A549 (cell line): ENCODE measurements around the gene TNIK. TPM values are rescaled to one million over a fixed set of nuclear protein-coding genes. Genes with fewer than 3 reads are reported as not detected.

Experiments
- ATAC-seq, 2 experiments: fragments of 200-7000 bp in 1 of 2; fragments of >200 bp in 1 of 2; cut with Nextera tagmentation in 1 of 2; cut with Tn5 transposase in 1 of 2; 3 replicates each; pipeline versions ENCODE4 v1.8.0 to v1.9.1; 2018 to 2020; ENCODE audit warnings: mild to moderate bottlenecking in 1 of 2, moderate library complexity in 1 of 2
- CTCF ChIA-PET: fragments of 300-600 bp; sonication (Branson Sonifier 250); formaldehyde crosslinking; extraction: SDS; loops from one replicate; lab custom pipeline; 2021; ENCODE audit warnings: antibody characterized with exemption, inconsistent platforms; lab: Yijun Ruan, JAX
- POLR2A ChIA-PET: fragments of 350-600 bp; formaldehyde crosslinking; extraction: SDS; loops from one replicate; lab custom pipeline; 2021; ENCODE audit warnings: antibody characterized with exemption, inconsistent platforms; lab: Yijun Ruan, JAX
- DNase-seq, 2 experiments: peaks; one replicate each; pipeline versions ENCODE4 v3.0.0 to v3.0.0-alpha.2; 2011 to 2016; ENCODE audit warnings: low read depth in 1 of 2, low spot score in 1 of 2
- FAIRE-seq: peaks from 2 replicates; lab custom pipeline; 2011; peaks lifted over from hg19 to GRCh38; lab: Jason Lieb, UNC
- H3K27ac ChIP-seq, 2 experiments: fragments of >200 bp; sonication (Bioruptor Twin); formaldehyde crosslinking; 3 replicates each; pipeline ENCODE4 v1.5.1; 2016 to 2017
- H3K4me1 ChIP-seq: fragments of >200 bp; sonication (Bioruptor Twin); formaldehyde crosslinking; 3 replicates; pipeline ENCODE4 v1.6.1; 2016
- H3K4me2 ChIP-seq: fragments of >200 bp; sonication (Bioruptor Twin); formaldehyde crosslinking; 3 replicates; pipeline ENCODE4 v1.6.1; 2016
- H3K4me3 ChIP-seq: fragments of >200 bp; sonication (Bioruptor Twin); formaldehyde crosslinking; 3 replicates; pipeline ENCODE4 v1.5.1; 2016
- H3K9me3 ChIP-seq: fragments of >200 bp; sonication (Bioruptor Twin); formaldehyde crosslinking; 3 replicates; pipeline ENCODE4 v1.6.1; 2016
- BHLHE40 ChIP-seq: IDR thresholded peaks from 2 replicates; pipeline ENCODE4 v1.6.1; 2012; ENCODE audit warnings: low read depth, low read length, inconsistent platforms
- CHD2 ChIP-seq: fragments of 150-350 bp; IDR thresholded peaks from 2 replicates; pipeline ENCODE4 v1.6.1; 2014; ENCODE audit warnings: low read length; ENCODE audit not compliant: partially characterized antibody
- E2F6 ChIP-seq: IDR thresholded peaks from 2 replicates; pipeline ENCODE4 v1.6.1; 2012; ENCODE audit warnings: low read depth, borderline replicate concordance
- ELK1 ChIP-seq: fragments of 150-350 bp; IDR thresholded peaks from 2 replicates; pipeline ENCODE4 v1.6.1; 2014; ENCODE audit warnings: low read depth, mild to moderate bottlenecking, low read length
- FOXS1 ChIP-seq: fragments of 250-450 bp; sonication (Bioruptor Pico); IDR thresholded peaks from 2 replicates; pipeline ENCODE4 v1.5.0; 2020; ENCODE audit warnings: mild to moderate bottlenecking, moderate library complexity
- HES2 ChIP-seq: fragments of >200 bp; sonication (Bioruptor Twin); formaldehyde crosslinking; IDR thresholded peaks from 2 replicates; pipeline ENCODE4 v1.6.1; 2016
- HOXB13 ChIP-seq: fragments of 250-450 bp; sonication (Bioruptor Pico); IDR thresholded peaks from 2 replicates; pipeline ENCODE4 v1.5.0; 2020; ENCODE audit warnings: low read depth, mild to moderate bottlenecking, moderate library complexity
- HOXB5 ChIP-seq: fragments of 250-450 bp; sonication (Bioruptor Pico); IDR thresholded peaks from 2 replicates; pipeline ENCODE4 v1.5.0; 2020; ENCODE audit warnings: mild to moderate bottlenecking, moderate library complexity
- KDM5A ChIP-seq: fragments of 200-600 bp; sonication (generic); IDR thresholded peaks from 2 replicates; pipeline ENCODE4 v1.6.1; 2016; ENCODE audit warnings: antibody characterized with exemption, mild to moderate bottlenecking
- PHF8 ChIP-seq: fragments of 200-600 bp; sonication (generic); IDR thresholded peaks from 2 replicates; pipeline ENCODE4 v1.6.1; 2016; ENCODE audit warnings: low read depth, mild to moderate bottlenecking, antibody characterized with exemption, moderate library complexity, borderline replicate concordance
- RAD21 ChIP-seq, 2 experiments: fragments of >200 bp in 1 of 2; sonication (Bioruptor Twin) in 1 of 2; formaldehyde crosslinking in 1 of 2; IDR thresholded peaks in 1 of 2; conservative IDR thresholded peaks in 1 of 2; 2 replicates in 1 of 2; 3 replicates in 1 of 2; pipeline ENCODE4 v1.6.1; 2012 to 2018; ENCODE audit warnings: inconsistent platforms in 1 of 2
- RNF2 ChIP-seq: fragments of 200-600 bp; sonication (generic); IDR thresholded peaks from 2 replicates; pipeline ENCODE4 v1.6.1; 2016; ENCODE audit warnings: low read depth, mild to moderate bottlenecking, antibody characterized with exemption, moderate library complexity, borderline replicate concordance
- SREBF2 ChIP-seq: fragments of 450-650 bp; IDR thresholded peaks from 2 replicates; pipeline ENCODE4 v1.6.1; 2014; ENCODE audit warnings: mild to moderate bottlenecking, moderate library complexity
- TFCP2L1 ChIP-seq: fragments of 250-450 bp; sonication (Bioruptor Pico); IDR thresholded peaks from 2 replicates; pipeline ENCODE4 v1.5.0; 2021; ENCODE audit warnings: mild to moderate bottlenecking
- ZSCAN20 ChIP-seq: fragments of 250-450 bp; sonication (Bioruptor Pico); IDR thresholded peaks from 2 replicates; pipeline ENCODE4 v1.8.0; 2022; ENCODE audit warnings: mild to moderate bottlenecking, moderate library complexity
- WGBS: methylation state at CpG from one replicate; pipeline ENCODE4 v1.1.6; 2017; ENCODE audit errors: missing lambda C conversion rate; 5-methylcytosine and 5-hydroxymethylcytosine counted together
- polyA plus RNA-seq, 4 experiments: library from polyadenylated mRNA; depleted of rRNA in 3 of 4; stranded (reverse); fragments of >200 nt; fragmentation: RNase III in 1 of 4; extraction: RNeasy Plus Mini Kit Qiagen cat#74134 plus additional on column Dnase treatment in 1 of 4; gene quantifications; 2 replicates in 3 of 4; 3 replicates in 1 of 4; pipeline ENCODE4 v1.2.3, GENCODE V29; 2011 to 2017
- TF ChIP-seq, protein P1 (sequence below): IDR thresholded peaks from 2 replicates; pipeline ENCODE4 v1.6.1; 2012
- TF ChIP-seq, protein P2 (sequence below): fragments of >200 bp; sonication (Bioruptor Twin); formaldehyde crosslinking; IDR thresholded peaks from 3 replicates; pipeline ENCODE4 v1.6.1; 2016

TNIK gene
- polyA plus RNA-seq, 2 of the 4 experiments (the other 2 are of a cell fraction) = 1.6 to 1.8 TPM

DNA sequence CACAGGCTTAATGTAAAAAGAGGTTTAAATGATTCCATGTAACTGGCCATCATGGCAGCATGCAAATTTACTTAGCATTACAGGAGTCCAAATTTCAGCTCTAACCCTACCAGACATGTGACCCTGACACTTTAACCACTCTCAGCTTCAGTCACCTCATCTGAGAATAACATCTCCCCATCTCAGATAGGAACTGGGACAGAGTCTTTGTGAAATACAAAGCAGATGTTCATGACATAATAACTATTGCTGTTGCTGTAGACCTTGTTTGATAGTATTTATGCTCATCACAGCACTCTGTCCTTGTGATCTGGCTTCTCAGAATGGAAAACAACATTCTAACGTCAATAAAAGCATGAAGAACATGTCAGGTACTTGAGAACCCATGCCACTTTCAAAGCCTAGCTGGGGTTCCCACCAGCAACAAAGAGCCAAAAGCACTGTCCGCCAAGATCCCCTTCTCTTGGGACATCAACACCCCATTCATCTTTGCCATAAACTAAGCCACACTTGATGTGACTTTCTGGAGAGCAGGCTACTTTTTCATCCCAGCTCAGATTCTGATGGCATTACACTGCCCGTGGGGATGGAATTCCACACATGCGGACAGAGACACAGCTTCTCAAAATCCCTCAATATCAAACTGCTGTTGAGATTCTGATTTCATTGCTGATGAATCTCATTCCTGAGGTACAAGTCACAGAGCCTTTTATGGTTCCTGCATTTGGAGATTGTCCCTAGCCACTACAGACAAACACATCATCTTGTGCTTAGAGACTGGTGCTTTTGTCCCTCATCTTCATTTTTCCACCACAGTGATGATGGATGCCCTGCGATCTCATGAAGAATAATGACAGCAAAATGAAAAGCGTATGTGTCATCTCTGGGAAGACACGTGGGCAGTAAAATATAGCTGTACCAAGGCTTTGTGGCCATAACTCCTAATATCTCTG is 202.7 kb downstream of the TNIK start:
- CTCF ChIA-PET = no interaction called here
- no peak overlapping the region for H3K27ac ChIP-seq
- H3K4me1 ChIP-seq = peaks cover 13% of the 10 kb centered on the region
- FAIRE-seq (no peak), DNase-seq (no peak), ATAC-seq (no peak)
- no peak overlapping the region for H3K4me3 ChIP-seq
- no peak overlapping the region for H3K4me2 ChIP-seq
- WGBS = 76% methylated on average over 7 of the region's 7 CpGs
- TF ChIP-seq ZSCAN20 (CRISPR knock-in tag) = no peak
- TF ChIP-seq, protein P1, sequence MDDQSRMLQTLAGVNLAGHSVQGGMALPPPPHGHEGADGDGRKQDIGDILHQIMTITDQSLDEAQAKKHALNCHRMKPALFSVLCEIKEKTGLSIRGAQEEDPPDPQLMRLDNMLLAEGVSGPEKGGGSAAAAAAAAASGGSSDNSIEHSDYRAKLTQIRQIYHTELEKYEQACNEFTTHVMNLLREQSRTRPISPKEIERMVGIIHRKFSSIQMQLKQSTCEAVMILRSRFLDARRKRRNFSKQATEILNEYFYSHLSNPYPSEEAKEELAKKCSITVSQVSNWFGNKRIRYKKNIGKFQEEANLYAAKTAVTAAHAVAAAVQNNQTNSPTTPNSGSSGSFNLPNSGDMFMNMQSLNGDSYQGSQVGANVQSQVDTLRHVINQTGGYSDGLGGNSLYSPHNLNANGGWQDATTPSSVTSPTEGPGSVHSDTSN = no peak
- no peak for TF ChIP-seq HES2
- TF ChIP-seq RNF2 = no peak
- no peak for TF ChIP-seq E2F6
- no peaks in the 10 kb centered on the region for H3K9me3 ChIP-seq
- POLR2A ChIA-PET = no interaction called here

DNA sequence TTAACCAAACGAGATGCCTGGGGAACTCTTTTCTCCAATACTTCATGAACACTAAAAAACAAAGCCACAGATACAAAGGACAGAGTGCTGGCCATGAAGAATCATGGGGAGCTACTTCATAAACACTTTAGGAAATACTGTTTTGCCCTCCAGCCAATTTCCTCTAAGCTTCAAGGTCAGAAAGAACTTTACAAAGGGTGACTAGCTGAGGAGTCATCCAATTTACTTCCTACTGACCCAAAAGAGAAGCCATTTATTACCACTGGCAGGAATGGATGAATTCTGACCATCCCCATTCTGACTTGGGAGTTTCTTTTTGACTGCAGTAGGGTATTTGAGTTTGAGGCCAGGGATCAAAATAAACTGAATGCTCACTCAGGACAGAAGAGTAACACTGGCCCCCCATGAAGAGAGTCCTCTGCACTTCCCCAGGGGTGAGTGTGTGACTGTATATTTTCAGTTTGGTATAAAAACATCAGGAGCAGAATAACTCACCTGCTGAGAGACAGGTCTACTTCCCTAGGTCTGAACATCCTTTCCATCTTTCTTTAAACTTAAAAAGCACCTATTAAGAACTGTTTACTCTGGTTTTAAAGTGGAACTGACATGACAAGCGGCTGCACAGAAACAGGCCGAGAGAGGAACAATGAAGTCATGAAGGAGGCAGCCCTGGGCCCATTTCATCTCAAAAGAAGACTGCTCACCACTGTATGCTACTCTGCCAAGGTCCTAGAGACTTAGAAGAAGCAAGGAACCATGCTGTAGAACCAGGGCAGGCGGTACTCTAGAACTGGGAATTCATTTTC is 203.6 kb downstream of the TNIK start:
- no peak for DNase-seq
- 81% methylated on average over 4 of the region's 4 CpGs for WGBS
- no peak for FAIRE-seq
- no peak overlapping the region for H3K4me3 ChIP-seq
- TF ChIP-seq BHLHE40 = no peak
- TF ChIP-seq HOXB13 (CRISPR knock-in tag) = no peak
- TF ChIP-seq ELK1 = no peak
- no peak for TF ChIP-seq SREBF2
- no peak for TF ChIP-seq HES2
- no peak for TF ChIP-seq ZSCAN20 (CRISPR knock-in tag)
- TF ChIP-seq FOXS1 = no peak
- no peak for TF ChIP-seq RAD21 (conservative IDR thresholded peaks at IDR 0.05 in 1 of 2, IDR thresholded peaks at IDR 0.05 in 1 of 2)
- no peak for TF ChIP-seq KDM5A
- TF ChIP-seq RNF2 = no peak
- no peak for TF ChIP-seq CHD2
- no peak for TF ChIP-seq PHF8
- TF ChIP-seq, protein P2, sequence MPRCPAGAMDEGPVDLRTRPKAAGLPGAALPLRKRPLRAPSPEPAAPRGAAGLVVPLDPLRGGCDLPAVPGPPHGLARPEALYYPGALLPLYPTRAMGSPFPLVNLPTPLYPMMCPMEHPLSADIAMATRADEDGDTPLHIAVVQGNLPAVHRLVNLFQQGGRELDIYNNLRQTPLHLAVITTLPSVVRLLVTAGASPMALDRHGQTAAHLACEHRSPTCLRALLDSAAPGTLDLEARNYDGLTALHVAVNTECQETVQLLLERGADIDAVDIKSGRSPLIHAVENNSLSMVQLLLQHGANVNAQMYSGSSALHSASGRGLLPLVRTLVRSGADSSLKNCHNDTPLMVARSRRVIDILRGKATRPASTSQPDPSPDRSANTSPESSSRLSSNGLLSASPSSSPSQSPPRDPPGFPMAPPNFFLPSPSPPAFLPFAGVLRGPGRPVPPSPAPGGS = no peak
- TF ChIP-seq TFCP2L1 = no peak
- TF ChIP-seq HOXB5 (CRISPR knock-in tag) = no peak
- TF ChIP-seq, all 56 proteins: peak for 0
- Histone ChIP-seq H3K27ac (no peak overlapping the region), H3K4me1 (peaks cover 8% of the 10 kb centered on the region), H3K4me2 (no peak overlapping the region), H3K9me3 (no peaks in the 10 kb centered on the region)
- ChIA-PET CTCF (no interaction called here), POLR2A (no interaction called here)
- ATAC-seq = no peak
